ENCODE measurements around the gene RHOU.
"Not testable (repeated sequence)": the region's sequence is repeated elsewhere in the genome, so short reads cannot be mapped to it uniquely, and the experiment has no call there.

RHOU gene

DNA sequence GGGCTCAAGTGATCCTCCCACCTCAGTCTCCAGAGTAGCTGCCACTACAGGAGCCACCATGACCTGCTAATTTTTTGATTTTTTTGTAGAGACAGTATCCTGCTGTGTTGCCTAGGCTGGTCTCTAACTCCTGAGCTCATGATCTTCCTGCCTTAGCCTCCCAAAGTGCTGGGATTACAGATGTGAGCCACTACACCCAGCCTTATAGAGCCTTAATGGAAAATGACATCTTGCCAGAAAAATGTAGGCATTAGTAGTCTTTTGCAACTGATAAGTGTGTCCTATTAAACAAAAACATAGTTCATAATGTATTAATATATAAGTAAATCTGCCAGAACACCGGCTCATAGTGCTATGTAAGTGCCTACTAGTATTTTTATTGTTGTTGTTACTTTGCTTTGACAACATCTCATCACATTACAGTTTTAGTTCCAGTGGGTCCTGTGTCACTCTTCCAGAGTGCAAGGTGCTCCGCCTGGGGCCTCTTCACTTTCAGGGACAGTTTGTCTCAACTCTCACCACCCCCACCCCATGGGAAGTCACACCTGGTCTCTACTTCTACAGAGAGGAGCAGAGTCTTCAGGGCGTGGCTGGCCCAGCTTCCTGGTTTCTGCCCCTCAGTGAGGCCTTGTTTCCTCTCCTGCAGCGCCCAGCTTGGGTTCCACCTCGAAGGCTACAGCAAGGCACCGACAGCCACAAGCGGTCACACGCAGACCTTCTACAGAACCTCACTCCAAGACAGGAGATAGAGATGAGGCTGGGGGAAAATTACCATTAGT, 30.1 kb downstream of the RHOU start:
- no peak for DNase-seq

DNA sequence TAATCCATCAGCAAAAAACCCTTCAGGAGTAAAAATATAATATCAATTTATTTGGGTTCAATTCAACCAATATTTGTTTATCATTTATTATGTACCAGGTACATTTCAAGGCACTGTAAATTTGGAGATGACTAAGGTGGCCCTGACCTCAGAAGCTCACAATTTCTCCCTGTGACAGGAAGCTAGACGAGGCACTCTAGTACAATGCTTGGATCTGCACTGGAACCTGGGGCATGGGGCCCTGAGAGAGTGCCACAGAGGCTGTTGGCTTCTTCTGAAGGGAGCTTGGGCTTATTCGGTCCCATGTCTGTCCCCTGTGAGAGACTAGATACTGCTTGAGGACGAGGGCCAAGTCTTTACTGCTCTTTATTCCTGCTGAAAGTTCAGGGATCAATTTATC, 31.5 kb downstream of the RHOU start:
- DNase-seq = no peak

DNA sequence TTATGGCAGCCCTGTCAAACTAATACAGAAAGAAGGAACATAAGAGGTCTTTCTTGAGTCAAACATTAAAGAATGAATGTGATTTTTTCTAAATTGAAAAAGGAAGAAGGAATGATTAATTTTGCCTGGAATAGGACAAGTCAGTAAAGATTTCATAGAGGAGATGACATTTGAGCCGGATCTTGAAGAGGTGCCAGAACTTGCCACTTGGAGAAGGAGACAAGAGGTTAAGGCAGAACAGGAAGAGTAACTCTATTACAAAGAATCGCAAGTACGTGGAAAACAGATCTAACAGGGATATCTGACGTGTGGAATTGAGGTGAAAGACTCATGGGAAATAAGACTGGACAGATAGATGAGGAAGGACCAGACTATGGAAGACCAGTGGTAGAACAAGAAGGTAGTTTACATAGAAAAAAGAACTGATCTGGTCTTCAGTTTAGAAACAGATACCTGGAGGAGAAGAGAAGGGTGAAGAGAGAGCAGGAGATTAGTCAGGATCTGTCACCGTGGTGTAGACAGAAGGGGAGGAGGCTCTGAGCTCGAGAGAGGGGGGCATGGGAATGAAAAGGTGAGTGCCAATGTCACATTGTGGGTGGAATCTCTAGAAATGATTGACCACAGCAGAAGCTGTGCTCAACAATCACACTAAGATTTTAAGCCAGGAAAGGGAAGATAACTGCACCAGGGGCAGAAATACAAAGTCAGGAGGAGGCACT, 32.5 kb downstream of the RHOU start:
- no peak for DNase-seq

DNA sequence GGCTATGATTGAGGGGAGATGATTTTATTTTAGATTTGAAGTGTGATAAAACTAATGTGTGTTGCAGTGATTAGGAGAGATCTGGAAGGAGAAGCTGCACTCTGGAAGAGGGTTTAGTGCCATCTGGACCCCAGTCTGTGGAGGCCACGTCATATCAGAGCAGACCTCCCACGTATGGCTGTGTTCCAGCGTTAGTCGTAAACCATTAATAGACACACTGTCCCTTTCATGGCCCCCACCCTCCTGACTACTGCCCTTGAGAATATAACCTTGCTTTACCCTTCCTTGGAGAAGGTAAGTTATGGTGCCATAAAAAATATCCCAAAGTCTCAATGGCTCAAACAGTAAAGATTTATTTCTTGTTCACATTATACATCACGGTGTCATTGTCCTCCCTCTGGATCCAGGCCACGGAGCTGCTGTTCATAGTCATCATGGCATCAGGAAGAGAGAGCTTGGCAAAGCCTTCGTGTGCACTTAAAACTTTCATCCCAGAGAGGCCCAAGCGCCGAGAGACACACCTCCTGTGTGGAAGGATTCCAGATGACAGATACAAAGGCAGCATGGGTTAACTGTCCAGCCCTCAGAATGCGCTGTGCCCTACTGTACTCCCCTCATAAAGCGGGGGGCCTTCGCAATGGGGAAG, 33.2 kb downstream of the RHOU start:
- no peak for DNase-seq

DNA sequence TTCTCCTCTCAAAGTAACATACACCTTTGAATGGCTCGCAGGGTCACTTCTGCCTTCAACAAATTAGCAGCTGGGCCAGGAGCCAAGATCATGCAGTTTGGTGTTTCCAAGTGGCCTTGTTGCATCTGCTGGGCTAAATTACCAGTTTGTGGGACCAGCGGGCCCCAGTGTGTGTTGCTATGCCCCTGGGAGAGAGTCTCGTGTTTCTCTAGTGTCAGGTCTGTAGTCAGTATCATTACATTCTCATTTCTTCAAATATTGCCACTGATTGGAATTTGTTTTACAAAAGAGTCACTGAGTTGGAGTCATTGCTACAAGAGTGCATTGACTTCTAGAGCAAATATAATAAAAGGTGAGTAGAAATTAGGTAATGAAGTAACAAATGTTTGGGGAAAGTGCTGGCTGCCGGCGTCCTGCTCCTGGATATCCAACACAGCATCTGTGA, 35.5 kb downstream of the RHOU start:
- no peak for DNase-seq

DNA sequence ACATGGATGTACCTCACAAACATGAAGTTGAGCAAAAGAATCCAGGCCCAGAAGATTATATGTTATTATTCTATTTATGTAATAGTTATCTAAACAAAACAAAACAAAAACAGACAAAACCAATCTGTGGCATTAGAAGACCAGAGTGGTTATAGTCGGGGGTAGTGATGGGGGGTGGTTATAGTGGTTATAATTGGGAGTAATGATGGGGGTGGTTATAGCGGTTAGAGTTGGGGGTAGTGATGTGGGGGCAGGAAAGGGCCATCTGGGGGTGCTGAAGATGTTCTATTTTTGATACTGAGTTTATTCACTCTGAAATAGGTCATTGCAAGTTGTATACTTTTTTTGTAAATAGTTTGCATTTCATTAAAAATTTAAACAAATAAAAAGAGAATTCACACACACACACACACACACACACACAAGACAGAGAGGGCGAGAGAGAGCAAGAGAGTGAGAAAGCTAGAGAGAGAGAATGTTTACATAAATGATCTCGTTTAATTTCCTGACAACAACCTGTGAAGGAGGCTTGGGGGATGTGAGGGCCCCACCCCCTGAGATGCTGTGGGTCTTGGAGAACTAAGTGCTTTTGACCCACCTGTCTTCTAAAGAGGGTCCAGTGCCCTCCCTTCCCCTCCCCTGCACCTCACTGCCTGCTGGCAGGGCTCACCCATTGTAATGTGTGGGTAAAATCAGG, 37.4 kb downstream of the RHOU start:
- no peak for DNase-seq

DNA sequence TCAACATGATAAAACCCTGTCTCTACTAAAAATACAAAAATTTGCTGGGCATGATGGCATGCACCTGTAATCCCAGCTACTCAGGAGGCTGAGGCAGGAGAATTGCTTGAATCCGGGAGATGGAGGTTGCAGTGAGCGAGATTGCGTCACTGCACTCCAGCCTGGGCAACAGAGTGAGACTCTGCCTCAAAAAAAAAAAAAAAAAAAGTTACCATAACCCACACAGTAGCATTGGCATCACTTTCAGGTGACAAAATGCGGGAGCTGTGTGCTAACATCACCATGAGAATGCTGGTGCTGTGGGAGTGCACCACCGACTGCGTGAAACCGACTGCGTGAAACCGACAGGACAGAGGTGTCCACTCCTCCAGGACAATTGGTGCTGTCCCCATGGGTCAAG, 40.7 kb downstream of the RHOU start:
- not testable (repeated sequence) for DNase-seq

DNA sequence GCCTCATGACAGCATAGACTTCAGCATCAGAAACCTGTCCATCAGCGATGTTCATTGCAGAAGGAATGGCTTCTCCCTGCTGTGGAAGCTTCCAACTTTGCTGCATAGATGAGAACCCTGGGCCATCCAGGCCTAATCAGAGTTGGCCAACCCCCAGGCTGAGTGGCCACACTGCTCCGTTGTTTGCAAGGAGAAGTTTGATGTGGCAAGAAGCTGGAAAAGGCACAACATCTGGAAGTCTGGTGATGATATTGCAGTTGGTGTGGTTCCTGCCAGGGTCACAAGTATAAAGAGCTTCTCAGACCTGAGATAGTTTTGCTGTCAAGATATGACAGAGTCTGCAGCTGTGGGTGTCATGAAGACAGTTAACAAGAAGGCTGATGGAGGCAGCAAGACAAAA, 41.2 kb downstream of the RHOU start:
- no peak for DNase-seq

DNA sequence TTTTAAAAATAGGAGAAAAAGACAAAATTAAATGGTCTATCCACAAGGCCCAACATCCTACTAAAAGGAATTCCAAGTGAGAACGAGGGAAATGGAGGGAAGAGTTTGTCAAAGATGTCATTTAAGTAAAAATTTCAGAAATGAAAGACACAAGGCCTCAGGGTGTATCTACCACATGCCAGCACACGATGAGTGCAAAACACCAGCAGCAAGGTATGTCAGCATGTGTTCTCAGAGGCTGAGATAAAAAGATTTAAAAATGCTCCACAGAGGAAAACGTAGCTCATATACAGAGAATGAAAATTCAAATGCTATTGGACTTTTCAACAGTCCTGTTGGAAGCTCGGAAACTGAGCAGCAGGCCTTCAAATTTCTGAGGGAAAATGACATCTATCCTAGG, 42.0 kb downstream of the RHOU start:
- no peak for DNase-seq

DNA sequence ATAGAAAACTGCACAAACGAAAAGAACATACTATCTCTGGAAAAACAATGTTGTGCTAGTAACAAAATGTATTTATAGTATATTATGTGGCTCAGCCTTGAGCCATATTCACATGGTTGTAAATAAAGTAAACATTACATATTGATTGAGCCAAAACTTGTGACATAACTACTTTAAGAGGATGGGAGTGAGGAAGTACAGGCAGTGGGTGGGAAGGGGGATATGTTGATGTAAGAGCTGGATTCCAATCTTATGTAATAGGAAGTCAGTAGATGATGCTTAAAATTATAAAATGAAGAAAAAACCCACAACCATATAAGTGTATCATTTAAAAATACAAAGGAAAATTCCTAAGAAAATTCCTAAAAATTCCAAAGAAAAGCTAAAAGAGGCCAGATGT, 42.7 kb downstream of the RHOU start:
- DNase-seq = no peak

DNA sequence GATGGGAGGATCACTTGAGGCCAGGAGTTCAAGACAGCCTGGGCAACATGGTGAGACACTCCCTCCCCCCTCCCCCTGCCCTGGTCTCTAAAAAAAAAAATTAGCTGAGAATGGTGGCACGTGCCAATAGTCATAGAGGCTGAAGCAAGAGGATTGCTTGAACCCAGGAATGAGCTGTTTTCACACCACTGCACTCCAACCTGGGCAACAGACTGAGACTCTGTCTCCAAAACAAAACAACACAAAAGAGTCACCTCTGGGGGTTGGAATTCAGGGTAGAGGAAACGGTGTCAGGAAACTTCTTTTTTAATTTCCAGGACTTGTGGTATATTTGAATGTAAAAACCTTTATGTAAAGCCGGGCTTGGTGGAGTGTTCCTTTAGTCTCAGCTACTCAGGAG, 43.2 kb downstream of the RHOU start:
- DNase-seq = no peak

DNA sequence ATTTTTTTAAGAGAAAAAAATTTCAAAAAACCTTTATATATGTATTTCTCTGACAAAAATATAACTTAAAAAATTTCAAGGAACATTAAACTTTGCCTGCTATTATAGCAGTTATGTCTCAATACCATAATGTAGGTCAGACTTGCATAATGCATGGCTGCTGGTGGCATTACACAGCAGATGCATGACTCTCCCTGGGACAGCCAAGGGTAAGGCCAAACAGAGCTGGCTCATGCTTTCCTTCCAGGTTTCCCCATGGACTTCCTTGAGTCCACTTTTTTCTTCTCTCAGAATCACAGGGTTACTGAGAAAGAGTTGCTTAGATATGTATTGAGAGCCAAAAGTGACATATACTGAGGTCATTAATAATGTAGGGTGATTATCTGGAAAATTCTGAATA, 43.7 kb downstream of the RHOU start:
- no peak for DNase-seq

DNA sequence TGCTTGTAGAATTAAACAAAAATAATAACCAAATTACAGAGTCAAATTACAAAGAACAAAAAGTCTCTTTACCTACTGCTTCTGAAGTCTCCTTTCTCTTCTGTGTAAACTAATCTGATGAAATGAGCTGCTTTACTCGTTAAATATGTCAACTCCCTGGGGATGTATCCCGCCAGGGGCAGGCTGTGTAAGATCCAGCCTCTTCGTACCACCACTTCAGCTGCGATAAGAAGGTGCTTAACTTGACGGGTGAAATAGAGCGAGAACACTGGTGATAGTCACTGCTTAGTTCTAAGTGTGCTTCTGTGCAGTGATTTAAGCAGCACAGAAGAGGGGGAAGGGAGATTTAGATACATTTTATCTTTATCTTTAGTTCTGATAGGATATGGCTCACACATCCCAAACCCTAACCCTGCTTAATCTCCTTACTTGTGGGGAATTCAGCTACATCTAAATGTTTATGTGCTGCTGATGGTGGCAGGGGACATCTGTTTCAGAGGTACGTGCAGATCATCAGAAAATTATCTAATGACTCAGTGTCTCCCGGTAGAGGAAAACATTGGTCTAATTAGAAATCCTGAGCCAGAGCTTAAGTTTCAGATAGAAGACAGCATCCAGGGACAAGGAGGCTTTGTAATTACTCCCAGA, 46.0 kb downstream of the RHOU start:
- no peak for DNase-seq

DNA sequence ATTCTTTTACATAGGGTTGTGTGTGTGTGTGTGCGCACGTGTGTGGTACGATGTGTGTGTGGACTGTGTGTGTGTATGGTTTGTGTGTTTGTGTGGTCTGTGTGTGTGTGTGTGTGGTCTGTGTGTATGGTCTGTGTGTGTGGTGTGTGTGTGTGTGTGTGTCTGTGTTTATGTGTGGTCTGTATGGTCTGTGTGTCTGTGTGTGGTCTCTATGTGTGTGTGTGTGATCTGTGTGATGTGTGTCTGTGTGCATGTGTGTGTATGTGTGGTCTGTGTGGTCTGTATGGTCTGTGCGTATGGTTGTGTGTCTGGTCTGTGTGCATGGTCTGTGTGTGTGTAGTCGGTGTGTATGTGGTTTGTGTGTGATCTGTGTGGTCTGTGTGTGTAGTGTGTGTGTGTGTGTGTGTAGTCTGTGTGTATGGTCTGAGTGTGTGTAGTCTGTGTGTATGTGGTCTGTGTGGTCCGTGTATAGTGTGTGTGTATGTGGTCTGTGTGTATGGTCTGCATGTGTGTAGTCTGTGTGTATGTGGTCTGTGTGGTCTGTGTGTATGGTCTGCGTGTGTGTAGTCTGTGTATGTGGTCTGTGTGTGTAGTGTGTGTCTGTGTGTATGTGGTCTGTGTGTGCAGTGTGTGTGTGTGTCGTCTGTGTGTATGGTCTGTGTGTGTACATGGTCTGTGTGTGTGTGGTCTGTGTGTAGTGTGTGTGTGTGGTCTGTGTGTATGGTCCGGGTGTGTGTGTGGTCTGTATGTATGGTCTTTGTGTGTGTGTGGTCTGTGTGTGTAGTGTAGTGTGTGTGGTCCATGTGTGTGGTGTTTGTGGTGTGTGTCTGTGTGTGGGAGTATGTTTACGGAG, 46.8 kb downstream of the RHOU start:
- no peak for DNase-seq

DNA sequence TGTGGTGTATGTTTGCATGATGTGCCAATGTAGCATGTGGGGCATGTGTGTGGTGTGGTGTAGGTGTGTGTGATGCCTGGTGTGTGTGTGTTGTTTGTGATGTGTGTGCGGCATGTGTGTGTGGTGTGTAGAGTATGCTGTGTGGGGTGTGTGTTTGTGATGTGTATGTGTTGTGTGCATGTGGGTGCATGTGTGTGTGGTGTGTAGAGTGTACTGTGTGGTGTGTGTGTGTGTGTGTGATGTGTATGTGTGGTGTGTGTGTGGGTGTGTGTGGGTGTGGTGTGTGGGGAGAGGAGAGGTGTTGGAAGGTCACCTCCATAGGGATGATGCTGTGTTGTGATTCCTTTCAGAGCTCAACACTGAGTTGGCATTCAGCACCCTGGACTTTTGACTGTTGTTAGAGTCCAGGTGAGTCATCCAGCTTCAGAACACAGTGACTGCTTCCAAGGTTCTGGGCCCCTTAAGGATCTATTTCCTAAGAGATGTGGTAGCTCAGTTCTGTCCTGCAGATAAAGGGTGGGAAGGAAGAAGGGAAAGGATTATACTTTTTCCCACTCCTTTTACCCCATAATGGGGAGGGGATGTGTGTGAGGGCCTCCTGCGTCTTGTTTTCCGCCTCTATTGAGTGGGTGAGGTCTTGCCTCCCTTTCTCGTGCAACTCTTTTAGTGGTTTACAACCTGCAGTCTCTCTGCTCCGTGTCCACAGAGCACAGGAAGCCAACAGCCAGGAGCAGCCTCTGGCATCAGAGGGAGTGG, 47.6 kb downstream of the RHOU start:
- no peak for DNase-seq

DNA sequence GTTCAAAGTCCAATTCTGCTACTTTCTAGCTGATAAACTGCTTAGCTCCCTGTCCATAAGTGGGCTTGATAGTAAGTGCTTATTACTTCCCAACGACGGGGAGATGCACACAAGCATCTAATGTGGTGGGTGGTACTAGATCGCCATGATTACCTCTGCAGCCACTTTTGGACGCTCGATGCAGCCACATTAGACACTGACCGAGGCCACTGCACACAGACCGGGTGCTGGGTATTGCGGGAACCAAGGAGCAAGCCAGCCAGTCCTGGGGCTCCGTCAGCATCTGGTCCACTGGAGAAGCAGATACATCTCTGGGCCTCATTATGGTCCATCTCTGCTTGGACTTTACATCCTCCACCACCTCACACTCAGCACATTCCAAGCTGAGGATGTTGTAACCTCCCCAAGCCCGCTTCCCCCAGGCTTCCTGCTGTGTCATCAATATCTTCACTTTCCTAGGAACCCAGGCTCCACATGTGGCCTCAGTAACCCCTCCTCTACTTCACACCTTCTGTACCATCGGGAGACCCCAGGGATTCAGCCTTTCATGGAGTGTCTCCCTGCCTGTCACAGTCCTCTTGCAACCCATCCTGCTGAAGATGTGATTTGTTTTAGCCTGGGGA, 48.2 kb downstream of the RHOU start:
- DNase-seq = no peak

DNA sequence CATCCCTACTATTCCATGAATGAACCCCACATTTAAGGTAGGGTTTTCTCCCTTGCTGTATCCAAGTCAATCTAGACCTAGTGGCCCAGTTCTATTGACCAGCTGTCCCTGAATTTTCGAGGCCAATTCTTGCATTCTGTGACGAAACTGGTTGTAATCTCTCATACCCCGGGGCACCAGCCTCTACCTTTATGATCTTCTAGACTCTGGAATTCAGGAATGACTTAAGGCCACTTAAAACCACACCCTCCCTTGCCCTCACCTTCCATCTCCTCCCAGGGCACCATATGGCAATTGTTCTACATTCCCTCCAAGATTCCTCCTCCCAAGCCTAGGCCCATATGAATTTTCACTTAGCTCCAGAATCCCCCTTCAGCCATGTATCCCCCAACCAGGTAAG, 48.9 kb downstream of the RHOU start:
- DNase-seq = no peak

DNA sequence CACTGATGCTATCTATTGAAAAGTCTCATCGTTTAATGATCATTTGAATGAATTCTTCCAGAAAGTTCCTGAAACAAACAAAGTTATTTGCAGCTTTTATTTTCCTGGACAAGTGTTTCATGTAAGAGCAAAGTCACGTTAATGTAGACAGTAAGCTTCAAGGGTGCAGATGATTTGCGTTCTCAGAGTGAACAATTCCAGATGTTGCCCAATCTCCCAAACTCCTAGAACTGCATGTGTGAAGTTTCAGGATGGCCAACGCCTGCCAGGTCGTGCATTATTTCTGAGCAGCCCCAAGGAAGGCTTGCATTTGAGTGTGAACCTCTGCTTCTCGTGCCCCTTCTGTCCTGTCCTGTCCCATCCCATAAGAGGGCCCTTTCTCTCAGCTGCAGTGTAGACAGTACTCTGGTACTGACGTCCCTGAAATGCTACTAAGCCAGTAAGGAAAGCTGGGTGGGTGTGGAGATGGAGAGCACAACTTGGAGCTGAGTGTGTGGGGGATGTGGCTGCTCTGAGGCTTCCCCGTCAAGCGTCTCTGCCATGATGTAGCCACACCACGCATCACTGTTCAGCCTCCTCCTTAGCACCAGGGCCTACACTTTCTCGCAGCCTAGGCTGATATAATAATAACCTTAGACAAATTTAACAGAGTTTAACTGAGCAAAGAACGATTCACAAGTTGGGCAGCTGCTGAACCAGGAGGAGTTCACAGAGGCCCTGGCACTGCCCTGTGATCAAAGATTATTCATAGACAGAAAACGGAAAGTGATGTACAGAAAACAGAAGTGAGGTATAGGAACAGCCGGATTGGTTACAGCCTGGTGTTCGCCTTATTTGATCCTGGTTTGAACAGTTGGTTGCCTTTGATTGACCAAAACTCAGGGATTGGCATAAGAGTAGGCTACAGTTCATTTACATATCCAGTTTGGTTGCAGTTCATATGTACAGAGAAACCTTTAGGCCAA, 50.4 kb downstream of the RHOU start:
- no peak for DNase-seq

DNA sequence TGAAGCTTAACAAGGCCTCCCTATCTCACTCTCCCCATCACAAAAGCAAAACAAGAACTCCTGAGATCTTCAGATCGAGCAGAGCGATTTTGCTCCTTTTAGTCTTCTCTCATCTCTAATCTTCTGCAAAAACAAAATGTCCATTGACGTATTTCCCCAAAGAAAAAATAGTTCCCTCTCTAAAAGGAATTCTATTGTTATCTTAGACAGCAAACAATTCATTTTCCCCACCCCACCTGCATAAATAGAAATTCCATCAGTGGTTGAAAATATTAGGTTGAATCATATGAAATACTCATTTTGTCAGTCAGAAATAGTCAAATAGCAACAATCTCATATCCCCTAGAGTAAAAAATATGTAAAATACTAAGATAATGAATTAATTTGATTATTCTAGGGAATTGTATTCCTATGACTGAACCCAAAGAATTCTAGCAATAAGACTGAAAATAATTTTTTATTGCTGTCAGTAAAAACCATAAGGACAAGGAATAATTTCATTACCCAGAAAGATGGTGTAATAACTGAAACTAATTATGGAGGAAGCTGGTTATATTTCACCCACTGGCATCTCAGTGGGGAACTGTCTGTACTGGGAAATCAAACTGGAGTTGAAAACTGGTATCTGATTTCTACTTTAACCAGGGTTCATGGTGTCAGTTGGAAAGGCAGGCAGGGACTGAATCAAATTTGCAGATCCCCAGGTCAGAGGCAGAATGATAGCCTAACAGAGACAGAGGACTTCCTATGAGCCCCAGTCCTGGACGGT, 51.3 kb downstream of the RHOU start:
- no peak for DNase-seq
